Measurements from ENCODE around the gene HTR1E. TPM values are rescaled to one million over a fixed set of nuclear protein-coding genes. Genes with fewer than 3 reads are reported as not detected.
A peak's percentile ranks its signal among the peaks of the same experiment; 100 is the strongest.

Gene HTR1E
- polyA plus RNA-seq, 6 donors from 2014 or later: not detected

DNA sequence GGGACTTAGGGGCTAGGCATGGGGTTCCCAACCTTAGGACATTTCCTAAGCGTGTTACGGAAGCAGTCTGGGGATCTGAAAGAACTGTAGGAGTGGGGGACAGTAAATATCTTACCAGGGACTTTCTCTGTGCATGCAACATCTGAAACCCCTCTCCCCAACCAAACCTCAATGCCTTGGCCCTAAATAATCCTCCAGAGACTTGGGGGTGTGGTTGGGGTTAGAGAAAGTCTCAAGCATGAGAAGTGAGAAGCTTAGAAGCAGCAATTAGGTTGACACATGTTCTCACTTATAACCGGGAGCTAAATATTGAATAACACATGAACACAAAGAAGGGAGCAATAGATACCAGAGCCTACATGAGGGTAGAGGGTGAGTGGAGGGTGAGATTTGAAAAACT, 74.7 kb downstream of the HTR1E start:
- Mint-ChIP-seq H3K4me3 (no peak overlapping the region), H3K27ac (no peak overlapping the region), H3K36me3 (peaks cover 0 to 6% of the 10 kb centered on the region in 2 donors), H3K9me3 (peaks cover 0 to 4% (median 0%) of the 10 kb centered on the region in 7 donors), H3K4me1 (peaks cover 0 to 3% (median 0%) of the 10 kb centered on the region in 3 donors), H3K27me3 (peaks cover 0 to 12% (median 2%) of the 10 kb centered on the region in 3 donors)
- DNase-seq: no peak
- ATAC-seq (ENCODE audit: low read depth in 2 of 2): no peak

DNA sequence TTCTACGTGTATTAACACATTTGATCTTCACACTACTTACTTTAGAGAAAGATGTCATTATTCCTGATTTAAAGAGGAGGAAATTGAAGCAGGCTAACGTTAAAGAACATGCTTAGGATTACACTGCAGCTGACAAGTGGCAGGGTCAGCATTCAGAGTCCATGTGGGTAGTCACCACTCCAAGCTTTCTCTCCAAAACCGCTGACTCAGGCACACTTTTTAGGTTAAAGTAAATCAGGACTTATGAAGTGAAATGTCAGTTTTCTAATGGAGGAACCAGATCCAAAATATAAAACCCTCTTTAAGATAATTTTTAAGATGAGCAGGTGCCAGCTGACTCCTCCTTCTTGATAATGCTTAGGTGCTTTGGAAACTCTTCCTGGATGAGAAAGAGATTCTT, 75.4 kb downstream of the HTR1E start:
- ATAC-seq (ENCODE audit: low read depth in 2 of 2): no peak
- DNase-seq: no peak
- Mint-ChIP-seq H3K4me3 (no peak overlapping the region), H3K27me3 (peaks cover 2 to 19% (median 6%) of the 10 kb centered on the region in 3 donors), H3K36me3 (peaks cover 0 to 6% of the 10 kb centered on the region in 2 donors), H3K9me3 (peaks cover 0 to 4% (median 0%) of the 10 kb centered on the region in 7 donors), H3K27ac (no peak overlapping the region), H3K4me1 (peaks cover 0 to 3% (median 0%) of the 10 kb centered on the region in 3 donors)

DNA sequence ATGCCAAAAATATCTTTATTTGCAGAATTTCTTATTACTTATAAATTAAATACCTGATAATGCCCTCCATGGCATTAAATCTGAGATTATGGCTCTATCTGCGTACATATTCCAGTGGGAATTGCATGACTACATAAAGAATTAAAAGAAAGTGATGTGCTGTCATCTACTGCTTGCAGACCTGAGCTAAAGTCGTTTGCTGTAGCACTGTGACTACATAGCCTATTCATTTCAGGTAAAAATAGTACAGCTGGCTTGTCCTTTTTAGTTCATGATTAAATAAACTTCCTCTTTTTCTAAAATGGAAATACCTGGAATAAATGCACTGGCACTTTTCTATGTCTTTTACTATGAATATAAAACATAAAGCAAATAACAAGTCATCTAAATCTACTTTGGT, 79.4 kb downstream of the HTR1E start:
- Mint-ChIP-seq H3K27me3 (peaks cover 23 to 38% (median 23%) of the 10 kb centered on the region in 3 donors), H3K27ac (peak overlapping the region in 1 of 6 donors; percentile 73), H3K4me3 (no peak overlapping the region), H3K36me3 (peaks cover 0 to 11% of the 10 kb centered on the region in 2 donors), H3K4me1 (peaks cover 0 to 3% (median 0%) of the 10 kb centered on the region in 3 donors), H3K9me3 (peaks cover 0 to 13% (median 0%) of the 10 kb centered on the region in 7 donors)
- DNase-seq: no peak
- ATAC-seq (ENCODE audit: low read depth in 2 of 2): no peak

DNA sequence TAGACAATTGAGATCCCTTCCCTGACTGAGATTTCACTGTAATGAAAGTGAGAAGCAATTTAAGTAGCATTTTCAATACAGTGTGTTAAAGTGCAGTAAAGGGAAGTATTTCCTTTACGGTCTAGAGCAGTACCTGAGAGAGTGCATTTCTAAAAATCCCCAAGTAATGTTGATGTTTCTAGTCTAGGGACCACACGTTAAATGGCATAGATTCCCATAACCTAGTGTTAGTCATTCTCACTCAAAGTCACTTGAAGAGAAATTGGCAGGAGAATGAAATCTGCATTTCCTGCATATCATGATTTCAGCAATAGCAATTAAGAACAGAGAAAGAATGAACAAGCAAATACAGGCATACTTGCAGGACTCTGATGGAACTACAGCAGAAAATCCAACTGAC, 89.7 kb downstream of the HTR1E start:
- H3K27ac Mint-ChIP-seq: no peak overlapping the region
- H3K9me3 Mint-ChIP-seq: peaks cover 0 to 3% (median 0%) of the 10 kb centered on the region in 7 donors
- ATAC-seq (ENCODE audit: low read depth in 2 of 2) (peak; percentile 18 to 35), DNase-seq (no peak)
- peaks cover 0 to 4% (median 0%) of the 10 kb centered on the region in 3 donors for H3K4me1 Mint-ChIP-seq
- H3K36me3 Mint-ChIP-seq: peaks cover 0 to 7% of the 10 kb centered on the region in 2 donors
- no peak overlapping the region for H3K4me3 Mint-ChIP-seq
- peaks cover 0 to 10% (median 0%) of the 10 kb centered on the region in 3 donors for H3K27me3 Mint-ChIP-seq

DNA sequence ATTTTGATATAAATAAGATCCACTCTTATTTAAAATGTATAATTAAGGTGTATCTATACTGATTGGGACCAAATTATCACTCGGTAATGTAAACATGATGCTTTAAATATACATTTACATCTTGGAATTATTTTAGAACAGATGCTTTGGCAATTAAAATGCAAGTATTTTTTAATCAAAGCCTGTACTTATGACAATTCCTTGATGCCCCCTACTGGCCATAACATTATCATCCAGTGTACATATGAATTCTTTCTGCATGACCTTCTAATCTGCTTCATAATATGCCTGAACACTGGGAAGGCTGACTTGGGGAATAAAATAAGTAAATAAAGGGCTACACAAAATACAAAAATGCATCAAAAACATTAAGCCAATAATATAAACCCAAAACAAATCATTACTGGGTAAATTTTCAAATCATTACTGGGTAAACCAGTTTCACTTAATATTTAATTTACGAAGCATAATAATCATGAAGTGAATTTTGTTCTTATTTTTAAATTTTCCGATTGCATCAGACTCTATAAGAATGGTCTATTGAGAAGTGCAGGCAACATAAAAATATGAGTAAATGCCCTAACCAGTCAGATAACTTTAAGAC, 92.5 kb downstream of the HTR1E start:
- DNase-seq: peak; percentile 7
- peaks cover 0 to 10% (median 7%) of the 10 kb centered on the region in 3 donors for H3K27me3 Mint-ChIP-seq
- ATAC-seq (ENCODE audit: low read depth in 2 of 2): no peak
- no peak overlapping the region for H3K27ac Mint-ChIP-seq
- no peak overlapping the region for H3K4me3 Mint-ChIP-seq
- peaks cover 0 to 11% (median 2%) of the 10 kb centered on the region in 7 donors for H3K9me3 Mint-ChIP-seq
- H3K36me3 Mint-ChIP-seq: peaks cover 0 to 4% of the 10 kb centered on the region in 2 donors
- H3K4me1 Mint-ChIP-seq: peaks cover 0 to 4% (median 0%) of the 10 kb centered on the region in 3 donors

DNA sequence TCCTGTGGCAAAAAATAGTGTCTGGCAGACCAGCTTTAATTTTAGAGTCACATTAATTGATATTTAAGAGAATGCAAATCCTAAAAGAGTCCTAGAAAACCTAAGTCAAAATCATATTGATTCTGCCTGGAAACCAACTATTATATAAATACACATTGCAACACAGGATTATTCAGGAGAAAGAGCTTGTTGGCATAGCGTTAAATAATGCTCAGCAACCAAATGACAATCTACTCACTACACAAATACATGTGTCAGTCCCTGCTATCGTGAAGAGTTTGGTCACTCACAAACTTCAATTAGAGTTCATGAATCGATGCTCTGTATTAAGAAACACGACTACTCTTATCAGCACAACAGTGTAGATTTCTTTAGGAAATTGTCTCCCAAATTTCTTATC, 103.4 kb downstream of the HTR1E start:
- Mint-ChIP-seq H3K36me3 (peaks cover 0 to 6% of the 10 kb centered on the region in 2 donors), H3K4me1 (no peaks in the 10 kb centered on the region), H3K9me3 (peaks cover 0 to 19% (median 5%) of the 10 kb centered on the region in 7 donors), H3K4me3 (no peak overlapping the region), H3K27ac (no peak overlapping the region), H3K27me3 (peaks cover 0 to 25% (median 7%) of the 10 kb centered on the region in 3 donors)
- DNase-seq (no peak), ATAC-seq (ENCODE audit: low read depth in 2 of 2) (no peak)

DNA sequence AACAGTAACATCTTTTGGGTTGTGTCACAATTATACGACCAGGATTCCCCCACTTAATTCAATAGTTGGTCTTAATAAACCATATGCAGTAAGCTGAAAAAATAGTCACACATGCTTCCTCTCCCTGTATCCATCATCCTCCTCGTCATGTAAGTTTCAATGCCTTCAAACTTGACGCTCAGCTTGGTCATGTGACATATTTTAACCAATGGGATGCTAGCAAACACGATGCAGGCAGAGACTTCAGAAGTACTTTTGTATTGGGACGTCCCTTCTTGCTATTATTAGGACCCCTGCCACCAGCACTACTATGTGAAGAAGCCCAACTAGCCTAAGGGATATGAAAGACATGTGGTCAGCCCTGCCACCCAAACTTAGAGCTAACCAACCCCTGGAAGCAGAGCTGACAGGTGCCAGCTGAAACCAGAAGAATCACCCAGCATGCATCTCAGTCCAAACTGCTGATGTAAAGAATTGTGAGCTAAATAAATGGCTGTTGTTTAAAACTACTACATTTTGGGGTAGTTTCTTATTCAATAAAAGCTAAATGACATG, 108.3 kb downstream of the HTR1E start:
- Mint-ChIP-seq H3K4me1 (peaks cover 15 to 19% (median 18%) of the 10 kb centered on the region in 3 donors), H3K36me3 (peaks cover 7 to 10% of the 10 kb centered on the region in 2 donors), H3K4me3 (no peak overlapping the region), H3K9me3 (peaks cover 0 to 9% (median 3%) of the 10 kb centered on the region in 7 donors), H3K27ac (peak overlapping the region in 1 of 6 donors; percentile 45), H3K27me3 (no peaks in the 10 kb centered on the region)
- ATAC-seq (ENCODE audit: low read depth in 2 of 2) (no peak), DNase-seq (no peak)

DNA sequence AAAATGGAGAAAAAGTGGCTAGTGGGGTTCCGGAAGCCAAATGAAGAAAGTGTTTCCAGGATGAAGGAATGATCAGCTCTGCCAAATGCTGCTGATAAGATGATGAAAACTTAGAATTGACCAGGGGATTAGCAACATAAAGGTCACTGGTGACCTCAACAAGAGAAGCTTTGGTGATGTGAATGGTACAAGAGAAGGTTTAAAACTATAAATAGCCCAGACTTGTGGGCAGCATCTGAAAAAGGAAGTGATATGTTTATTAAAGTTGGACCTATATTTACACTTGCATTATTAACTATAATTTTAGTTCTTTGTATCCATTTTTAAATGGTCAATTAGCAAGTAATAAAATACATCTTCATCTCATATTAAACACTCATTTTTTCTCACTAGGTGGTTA, 112.5 kb downstream of the HTR1E start:
- H3K4me3 Mint-ChIP-seq: peak overlapping the region in 3 of 8 donors; percentile 2 to 65 (median 37)

DNA sequence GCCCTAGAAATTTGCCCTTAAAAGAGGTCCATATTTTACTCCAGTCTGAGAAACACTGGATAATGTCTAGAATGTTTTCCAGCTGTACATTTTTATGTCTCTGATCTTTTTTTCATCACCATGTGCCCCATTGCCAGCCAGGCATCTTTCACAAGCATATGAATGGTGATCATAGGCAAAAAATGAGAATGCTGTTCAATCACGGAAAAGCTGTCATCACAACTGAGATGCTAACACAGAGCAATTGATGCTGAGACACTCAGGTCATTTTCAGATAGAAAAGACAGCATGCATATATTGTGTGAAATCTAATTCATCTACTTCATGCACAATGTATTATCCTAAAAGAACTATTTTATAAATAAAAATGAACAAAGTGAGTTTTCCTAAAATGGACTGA, 116.0 kb downstream of the HTR1E start:
- H3K27ac Mint-ChIP-seq: peak overlapping the region in 3 of 6 donors; percentile 33 to 63 (median 63)
- no peak for ATAC-seq (ENCODE audit: low read depth in 2 of 2)
- no peaks in the 10 kb centered on the region for H3K27me3 Mint-ChIP-seq
- no peak for DNase-seq
- H3K36me3 Mint-ChIP-seq: peaks cover 0 to 7% of the 10 kb centered on the region in 2 donors
- peak overlapping the region in 2 of 8 donors; percentile 71 to 76 for H3K4me3 Mint-ChIP-seq
- peaks cover 37 to 44% (median 39%) of the 10 kb centered on the region in 3 donors for H3K4me1 Mint-ChIP-seq
- H3K9me3 Mint-ChIP-seq: peaks cover 0 to 7% (median 0%) of the 10 kb centered on the region in 7 donors

More for the DNA sequence above, 112.5 kb downstream of the HTR1E start:
- ATAC-seq (ENCODE audit: low read depth in 2 of 2): no peak
- Mint-ChIP-seq H3K27me3 (no peaks in the 10 kb centered on the region), H3K9me3 (peaks cover 0 to 7% (median 0%) of the 10 kb centered on the region in 7 donors), H3K36me3 (peaks cover 4 to 7% of the 10 kb centered on the region in 2 donors), H3K4me1 (peaks cover 24 to 30% (median 29%) of the 10 kb centered on the region in 3 donors), H3K27ac (peak overlapping the region in 4 of 6 donors; percentile 1 to 81 (median 24))
- DNase-seq: no peak

DNA sequence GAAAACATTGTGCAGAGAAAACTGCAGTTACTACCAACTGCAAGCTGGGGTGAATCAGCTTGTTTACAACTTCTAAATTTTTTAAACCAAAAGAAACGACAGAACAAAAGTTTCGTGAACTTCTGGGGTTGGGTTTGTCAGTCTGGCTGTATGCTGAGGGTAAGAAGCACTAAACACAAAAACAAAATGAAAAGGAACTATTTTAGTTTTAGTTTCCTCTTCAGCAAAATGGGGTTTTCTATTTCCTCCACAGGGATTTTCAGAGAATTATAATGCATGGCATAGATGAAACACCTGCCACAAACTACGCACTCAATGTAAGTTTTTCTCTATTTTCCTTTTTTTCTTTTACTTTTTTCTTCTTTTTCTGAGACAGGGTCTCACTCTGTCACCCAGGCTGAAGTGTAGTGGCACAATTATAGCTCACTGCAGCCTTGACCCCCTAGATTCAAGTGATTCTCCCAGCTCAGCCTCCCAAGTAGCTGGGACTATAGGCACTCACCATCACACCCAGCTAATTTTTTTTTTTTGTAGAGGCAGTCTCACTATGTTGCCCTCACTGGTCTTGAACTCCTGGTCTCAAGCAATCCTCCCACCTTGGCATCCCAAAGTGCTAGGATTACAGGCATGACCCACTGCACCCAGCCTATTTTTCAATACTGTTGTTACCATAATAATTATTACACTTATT, 117.0 kb downstream of the HTR1E start:
- peak overlapping the region; percentile 41 to 95 (median 88) for H3K27ac Mint-ChIP-seq
- peaks cover 31 to 38% (median 34%) of the 10 kb centered on the region in 3 donors for H3K4me1 Mint-ChIP-seq
- peak overlapping the region; percentile 37 to 88 (median 70) for H3K4me3 Mint-ChIP-seq
- DNase-seq (peak; percentile 11), ATAC-seq (ENCODE audit: low read depth in 2 of 2) (peak; percentile 78 to 80)
- H3K36me3 Mint-ChIP-seq: peaks cover 0 to 3% of the 10 kb centered on the region in 2 donors
- H3K9me3 Mint-ChIP-seq: peaks cover 0 to 2% (median 0%) of the 10 kb centered on the region in 7 donors
- H3K27me3 Mint-ChIP-seq: no peaks in the 10 kb centered on the region

DNA sequence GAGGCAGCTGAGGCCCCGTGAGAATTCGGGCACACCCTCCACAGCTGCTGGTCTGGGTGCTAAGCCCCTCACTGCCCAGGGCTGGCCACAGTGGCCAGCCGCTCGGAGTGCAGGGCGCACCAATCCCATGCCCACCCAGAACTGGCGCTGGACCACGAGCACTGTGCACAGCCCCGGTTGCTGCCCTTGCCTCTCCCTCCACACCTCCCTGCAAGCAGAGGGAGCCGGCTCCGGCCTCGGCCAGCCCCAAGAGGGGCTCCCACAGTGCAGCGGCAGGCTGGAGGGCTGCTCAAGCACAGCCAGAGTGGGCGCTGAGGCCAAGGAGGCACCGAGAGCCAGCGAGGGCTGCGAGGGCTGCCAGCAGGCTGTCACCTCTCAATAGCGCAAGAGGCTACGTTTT, 122.6 kb downstream of the HTR1E start:
- Mint-ChIP-seq H3K36me3 (no peaks in the 10 kb centered on the region), H3K4me1 (peaks cover 6 to 17% (median 14%) of the 10 kb centered on the region in 3 donors), H3K9me3 (peaks cover 0 to 2% (median 0%) of the 10 kb centered on the region in 7 donors), H3K27ac (no peak overlapping the region), H3K27me3 (no peaks in the 10 kb centered on the region), H3K4me3 (no peak overlapping the region)
- DNase-seq (no peak), ATAC-seq (ENCODE audit: low read depth in 2 of 2) (no peak)

DNA sequence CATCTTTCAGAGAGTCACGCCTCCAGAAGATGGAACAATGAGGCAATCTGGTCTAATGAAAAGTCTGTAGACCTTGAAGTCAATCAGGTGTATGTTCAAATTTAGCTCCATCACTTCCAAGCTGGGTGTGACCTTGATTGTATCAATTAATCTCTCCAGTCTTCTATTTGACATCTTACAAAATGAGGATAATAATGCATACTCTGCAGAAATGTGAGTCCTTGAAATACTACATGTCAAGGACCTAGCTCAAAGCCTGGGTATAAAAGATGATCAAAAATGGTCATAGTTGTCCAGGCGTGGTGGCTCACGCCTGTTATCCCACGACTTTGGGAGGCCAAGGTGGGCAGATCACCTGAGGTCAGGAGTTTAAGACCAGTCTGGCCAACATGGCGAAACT, 127.8 kb downstream of the HTR1E start:
- H3K9me3 Mint-ChIP-seq: no peaks in the 10 kb centered on the region
- H3K4me3 Mint-ChIP-seq: no peak overlapping the region
- H3K36me3 Mint-ChIP-seq: no peaks in the 10 kb centered on the region
- H3K27me3 Mint-ChIP-seq: no peaks in the 10 kb centered on the region
- H3K4me1 Mint-ChIP-seq: peaks cover 0 to 5% (median 4%) of the 10 kb centered on the region in 3 donors
- no peak overlapping the region for H3K27ac Mint-ChIP-seq
- no peak for ATAC-seq (ENCODE audit: low read depth in 2 of 2)
- DNase-seq: no peak

Data from naive B cell (primary cell).